Measurements from ENCODE around the gene ZNF660.
"Not testable (repeated sequence)": the region's sequence is repeated elsewhere in the genome, so short reads cannot be mapped to it uniquely, and the experiment has no call there.

Gene ZNF660

DNA sequence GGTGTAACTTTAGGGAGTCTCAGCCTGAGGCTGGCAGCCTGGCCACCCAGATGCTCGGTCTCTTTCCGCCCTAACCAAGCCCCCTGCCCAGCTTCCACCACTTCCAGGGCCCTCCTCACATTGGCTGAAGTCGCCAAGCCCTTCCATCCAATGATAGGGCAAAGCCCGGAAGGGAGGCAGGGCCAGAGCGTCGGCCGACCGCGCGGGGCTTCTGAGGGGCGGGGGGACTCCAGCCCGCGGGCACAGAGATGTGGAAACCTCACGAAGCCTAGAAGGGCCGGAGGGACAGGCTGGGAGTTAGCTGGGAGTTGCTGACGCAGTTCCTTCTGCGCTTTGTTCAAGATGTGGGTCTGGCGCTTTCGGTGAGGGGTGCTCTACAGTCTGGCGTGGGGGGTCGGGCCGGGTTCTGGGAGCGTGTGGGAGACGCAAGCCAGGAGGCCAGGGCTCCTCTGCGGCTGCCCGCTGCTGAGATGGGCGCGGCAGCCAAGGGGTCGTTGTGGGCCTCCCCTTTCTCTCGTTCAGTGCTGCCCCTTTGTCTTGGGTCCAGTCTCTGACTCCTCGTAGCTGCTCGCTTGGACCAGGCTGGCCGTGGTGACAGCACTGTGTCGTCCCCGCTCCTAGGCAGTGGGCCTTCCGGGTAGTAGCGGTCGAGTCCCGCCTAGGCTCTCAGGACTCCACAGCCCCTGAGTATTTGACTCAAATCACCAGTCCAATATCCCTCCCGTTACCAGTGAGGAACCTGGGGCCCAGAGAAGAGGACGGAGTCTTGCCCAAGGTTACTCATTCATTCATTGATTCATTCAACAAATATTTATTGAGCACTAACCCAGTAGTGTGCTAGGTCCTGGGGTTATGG lies at the start of gene ZNF660:
Gene ZNF660, plus strand, starts transcription at position 319 of the 856 bp plus-strand sequence. CDS start 9,230 bp downstream, outside the sequence.
- peak; percentile 91 for DNase-seq (ENCODE audit: low spot score)

DNA sequence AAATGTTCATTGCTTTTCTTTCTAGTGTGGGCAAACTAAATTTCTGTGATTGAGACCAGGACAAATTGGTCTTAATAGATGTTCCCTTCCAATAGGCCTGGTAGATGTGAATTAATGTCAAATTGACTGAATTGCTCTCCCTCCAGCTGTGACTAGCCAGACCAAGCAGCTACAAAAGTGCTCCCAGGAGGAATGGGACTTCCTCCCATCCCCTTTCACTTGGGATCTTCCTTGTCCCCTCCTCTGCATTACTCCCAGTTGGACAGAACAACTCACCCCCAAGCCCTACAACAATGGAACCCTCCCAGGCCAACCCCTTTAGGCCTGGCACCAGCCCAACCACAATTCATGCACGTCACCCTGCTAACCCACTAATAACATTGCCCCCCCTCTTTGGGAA lies 49.4 kb upstream of the ZNF660 start:
- no peak for DNase-seq (ENCODE audit: low spot score)

DNA sequence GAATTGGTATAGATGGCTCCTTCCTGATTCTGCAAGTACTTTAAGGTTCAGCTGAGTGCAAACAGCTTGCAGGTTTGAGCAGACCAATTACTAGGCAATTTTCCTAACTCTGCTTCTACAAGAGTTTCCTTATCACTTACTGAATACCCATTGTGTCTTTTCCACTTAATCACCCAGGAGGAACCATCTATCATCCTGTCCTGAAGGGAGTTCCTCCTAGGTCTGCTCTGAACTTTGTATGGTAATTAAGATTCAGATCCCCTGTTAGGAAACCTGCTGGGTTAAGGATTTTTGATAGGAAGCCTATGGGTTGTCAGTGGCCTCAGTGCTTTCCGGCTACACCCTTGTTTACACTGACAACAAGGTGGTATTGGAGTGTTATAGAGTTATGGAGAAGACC lies 40.0 kb upstream of the ZNF660 start:
- DNase-seq (ENCODE audit: low spot score), result not testable (repeated sequence)

DNA sequence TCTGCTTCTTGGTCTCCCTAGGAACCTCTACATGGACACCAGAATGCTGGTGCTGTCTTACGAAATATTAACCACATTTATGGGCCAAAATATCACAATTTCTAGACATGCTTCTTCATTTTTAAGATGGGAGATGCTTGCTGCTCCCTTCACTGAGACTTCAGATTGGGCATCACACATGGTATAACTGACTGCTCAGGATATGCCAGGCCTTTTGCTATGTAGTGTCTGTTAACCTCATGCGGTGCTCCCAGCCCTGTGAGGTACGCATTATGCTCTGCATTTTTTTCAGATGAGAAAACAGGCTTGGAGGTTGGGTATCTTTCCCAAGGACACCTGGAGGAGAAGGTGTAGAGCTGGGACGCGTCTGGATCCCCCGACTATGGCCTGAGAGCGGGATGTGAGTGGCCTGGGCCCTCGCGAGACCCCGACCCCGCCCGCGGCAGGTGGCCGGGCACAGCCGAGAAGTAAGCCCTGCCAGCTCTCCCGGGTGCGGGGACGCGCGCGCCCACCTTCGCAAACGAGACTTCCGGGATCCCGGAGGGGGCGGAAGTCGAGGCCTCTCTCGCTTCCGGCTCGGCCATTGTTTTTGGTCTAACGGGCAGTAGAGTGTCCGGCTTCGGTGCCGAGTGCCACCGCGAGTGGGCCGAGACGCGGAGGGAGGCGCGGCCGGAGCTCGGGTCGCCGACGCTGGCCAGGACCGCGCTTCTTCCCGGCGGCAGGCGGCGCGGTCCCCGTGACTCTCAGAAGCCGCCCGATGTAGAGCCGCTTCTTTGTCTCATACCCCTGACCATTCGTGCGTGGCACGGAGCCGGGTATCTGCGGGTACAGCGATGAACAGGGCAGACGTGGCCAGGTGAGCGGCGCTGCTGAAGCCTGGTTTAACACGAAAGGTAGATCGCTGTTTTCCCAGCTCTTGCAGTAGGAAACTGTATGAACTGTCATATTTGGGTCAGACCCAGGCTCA lies 29.9 kb upstream of the ZNF660 start, which contains the start of gene ZKSCAN7:
Gene ZKSCAN7, plus strand, starts transcription at position 568 of the 967 bp plus-strand sequence. CDS start 1,855 bp downstream, outside the sequence.
- DNase-seq (ENCODE audit: low spot score), result peak; percentile 82

DNA sequence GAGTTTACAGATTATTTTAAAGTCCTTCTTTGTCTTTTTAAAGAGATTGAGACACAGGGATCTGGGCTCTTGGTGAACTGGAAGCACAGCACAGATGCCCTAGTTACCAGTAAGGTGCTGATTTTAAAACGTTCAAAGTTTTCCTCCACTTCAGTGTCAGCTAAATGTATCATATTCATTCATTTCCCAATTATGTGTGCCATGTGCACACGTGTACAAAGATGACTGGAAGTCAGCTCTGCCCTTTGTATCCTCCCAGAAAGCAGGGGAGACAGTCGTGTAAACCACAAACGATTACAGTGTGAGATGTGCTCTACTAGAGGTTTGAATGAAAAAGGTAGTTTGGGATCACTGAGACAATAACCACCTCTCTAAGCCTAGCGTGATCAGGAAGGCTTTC lies 29.0 kb upstream of the ZNF660 start:
- no peak for DNase-seq (ENCODE audit: low spot score)

DNA sequence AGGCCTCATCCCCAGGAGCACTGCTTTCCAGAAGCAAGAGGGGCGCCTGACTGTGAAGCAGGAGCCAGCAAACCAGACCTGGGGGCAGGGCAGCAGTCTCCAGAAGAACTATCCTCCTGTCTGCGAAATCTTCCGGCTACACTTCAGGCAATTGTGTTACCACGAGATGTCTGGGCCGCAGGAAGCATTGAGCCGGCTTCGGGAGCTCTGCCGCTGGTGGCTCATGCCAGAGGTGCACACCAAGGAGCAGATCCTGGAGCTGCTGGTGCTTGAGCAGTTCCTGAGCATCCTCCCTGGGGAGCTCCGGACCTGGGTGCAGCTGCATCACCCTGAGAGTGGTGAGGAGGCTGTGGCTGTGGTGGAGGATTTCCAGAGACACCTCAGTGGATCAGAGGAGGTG lies 27.7 kb upstream of the ZNF660 start:
- DNase-seq (ENCODE audit: low spot score), result no peak

DNA sequence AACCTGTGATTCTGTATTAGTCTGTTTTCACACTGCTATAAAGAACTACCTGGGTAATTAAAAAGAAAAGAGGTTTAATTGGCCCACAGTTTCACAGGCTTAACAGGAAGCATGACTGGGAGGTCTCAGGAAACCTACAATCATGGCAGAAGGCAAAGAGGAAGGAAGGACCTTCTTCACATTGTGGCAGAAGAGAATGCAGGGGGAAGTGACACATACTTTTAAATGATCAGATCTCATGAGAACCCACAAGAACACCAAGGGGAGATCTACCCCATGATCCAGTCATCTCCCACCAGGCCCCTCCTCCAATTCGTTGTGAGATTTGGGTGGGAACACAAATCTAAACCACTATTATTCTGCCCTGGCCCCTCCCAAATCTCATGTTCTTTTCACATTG lies 23.7 kb upstream of the ZNF660 start:
- DNase-seq (ENCODE audit: low spot score), result no peak

DNA sequence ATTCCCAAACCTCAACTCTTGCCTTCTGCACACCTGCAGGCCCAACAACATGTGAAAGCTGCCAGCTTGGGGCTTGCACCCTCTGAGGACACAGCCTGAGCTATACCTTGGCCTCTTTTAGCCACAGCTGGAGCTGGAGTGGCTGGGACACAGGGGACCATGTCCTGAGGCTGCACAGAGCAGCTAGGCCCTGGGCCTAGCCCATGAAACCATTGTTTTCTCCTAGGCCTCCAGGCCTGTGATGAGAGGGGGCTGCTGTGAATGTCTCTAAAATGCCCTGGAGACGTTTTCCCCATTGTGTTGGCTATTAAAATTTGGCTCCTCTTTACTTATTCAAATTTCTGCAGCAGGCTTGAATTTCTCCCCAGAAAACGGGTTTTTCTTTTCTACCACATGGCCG lies 22.6 kb upstream of the ZNF660 start:
- DNase-seq (ENCODE audit: low spot score), result no peak

DNA sequence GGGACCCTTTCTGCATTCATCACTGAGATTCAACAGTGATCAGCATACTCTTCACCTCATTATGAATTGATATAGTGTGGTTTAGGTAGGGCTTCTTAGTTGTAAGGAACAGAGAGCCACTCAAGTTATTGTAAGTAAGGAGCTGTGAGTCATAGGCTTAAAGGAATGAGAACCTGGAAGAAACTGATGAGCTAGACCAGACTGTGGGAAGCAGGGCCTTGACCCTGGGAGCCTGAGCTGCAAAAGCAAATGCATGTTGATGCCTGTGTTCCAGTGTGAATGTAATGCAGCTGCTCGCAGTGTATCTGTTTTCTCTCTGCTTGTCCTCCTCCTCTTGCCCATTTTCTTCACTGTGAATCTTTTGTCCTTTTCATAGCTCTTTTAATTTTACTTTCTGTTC lies 16.2 kb upstream of the ZNF660 start:
- DNase-seq (ENCODE audit: low spot score), result no peak

DNA sequence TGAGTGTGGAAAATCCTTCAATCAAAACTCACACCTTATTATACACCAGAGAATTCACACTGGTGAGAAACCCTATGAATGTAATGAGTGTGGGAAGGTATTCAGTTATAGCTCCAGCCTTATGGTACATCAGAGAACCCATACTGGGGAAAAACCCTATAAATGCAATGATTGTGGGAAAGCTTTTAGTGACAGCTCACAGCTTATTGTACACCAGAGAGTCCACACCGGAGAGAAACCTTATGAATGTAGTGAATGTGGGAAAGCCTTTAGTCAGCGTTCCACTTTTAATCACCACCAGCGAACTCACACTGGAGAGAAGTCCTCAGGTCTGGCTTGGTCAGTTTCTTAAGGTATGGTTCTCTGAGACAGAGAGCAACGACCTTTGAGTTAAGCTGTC lies 13.7 kb upstream of the ZNF660 start:
- DNase-seq (ENCODE audit: low spot score), result no peak

DNA sequence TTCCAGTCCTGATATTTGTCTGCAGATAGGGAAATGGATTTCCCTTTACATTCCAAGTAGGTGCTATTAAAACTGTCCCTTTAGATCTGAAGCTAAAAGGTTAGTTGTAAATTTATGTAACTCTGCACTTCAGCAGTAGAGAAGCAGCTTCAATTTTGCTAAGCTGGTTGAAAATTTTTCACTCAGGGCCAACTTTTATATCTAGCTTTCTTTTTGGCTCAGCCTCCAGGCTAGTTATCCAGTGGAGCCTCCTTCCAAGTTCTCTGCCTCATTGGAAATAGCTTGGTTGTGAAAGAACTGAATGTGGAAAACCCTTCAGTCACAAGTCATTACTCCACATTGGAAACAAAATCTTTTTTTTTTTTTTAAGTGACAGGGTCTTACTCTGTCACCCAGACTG lies 8.2 kb upstream of the ZNF660 start:
- DNase-seq (ENCODE audit: low spot score), result no peak

DNA sequence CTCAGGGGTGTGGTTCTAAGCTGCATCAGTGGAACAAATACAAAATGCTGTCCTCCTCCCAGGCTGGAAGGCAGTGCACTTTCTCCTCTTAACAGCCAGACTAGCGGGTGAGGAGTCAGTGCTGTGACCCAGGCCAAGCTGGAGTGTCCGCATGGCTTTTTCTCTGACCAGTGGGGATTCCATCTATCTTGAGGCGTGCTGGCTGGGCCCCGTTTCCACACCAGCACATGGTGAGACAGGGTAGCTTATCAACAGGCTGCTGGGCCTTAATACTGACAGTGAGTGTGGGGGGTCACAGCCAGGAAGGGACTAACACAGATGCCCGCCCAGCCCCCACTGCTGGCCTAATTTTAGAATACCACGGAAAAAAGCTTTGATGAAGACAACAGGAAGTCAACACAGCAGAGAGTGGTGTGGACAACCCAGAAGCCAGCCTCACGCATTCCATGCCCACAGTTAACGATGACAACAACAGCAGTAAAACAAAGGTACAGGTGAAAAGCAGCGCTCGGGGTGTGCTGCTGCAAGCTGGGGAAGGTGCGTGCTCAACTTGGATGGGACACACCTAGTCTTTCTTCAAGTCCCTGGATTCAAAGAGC lies 7.3 kb upstream of the ZNF660 start:
- not testable (repeated sequence) for DNase-seq (ENCODE audit: low spot score)

DNA sequence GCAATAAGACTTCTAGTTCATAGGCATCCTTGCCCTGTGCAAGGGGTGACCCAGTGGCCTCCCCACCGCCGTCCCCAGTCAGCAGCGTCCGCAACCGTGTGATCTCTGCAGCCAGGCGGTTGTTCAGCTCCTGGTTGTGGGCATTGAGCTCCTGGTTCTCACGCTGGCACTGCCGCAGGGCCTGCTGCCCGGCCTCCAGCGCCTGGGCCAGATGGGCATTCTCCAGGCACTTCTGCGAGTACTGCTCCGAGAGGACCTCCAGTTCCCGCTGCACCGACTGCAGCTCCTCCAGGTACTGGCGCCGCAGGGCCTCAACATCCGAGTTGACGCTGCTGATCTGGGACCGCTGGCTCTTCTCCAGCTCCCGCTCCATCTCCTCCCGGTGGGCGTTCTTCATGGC lies 6.4 kb upstream of the ZNF660 start:
- DNase-seq (ENCODE audit: low spot score), result not testable (repeated sequence)

DNA sequence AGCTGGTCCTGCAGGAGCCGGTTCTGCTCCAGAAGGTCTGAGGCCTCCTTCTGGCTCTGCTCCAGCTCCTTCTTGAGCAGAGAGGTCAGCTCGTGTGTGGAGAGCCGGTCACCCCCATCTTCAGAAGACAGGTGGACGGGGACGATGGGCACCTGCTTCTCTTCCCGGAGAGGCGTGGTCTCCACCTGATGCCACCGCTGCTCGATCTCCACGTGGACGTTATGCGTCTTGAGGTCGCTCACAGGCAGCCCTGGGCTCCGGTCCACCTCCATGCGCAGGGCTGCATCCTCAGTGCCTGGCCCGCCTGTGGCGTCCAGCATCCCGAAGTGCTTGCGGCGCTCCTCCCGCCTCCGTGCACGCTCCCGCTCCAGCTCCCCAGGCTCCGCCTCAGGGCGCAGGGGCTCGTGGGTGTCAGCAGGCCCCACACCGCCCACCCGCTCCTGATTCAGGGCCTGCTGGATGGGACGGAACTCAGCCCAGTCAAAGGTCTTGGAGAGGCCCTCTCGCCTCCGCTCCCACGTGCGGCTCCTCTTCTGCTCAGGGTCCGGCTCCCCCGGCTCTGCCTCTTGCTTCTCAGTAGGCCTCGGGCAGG lies 5.7 kb upstream of the ZNF660 start:
- not testable (repeated sequence) for DNase-seq (ENCODE audit: low spot score)

DNA sequence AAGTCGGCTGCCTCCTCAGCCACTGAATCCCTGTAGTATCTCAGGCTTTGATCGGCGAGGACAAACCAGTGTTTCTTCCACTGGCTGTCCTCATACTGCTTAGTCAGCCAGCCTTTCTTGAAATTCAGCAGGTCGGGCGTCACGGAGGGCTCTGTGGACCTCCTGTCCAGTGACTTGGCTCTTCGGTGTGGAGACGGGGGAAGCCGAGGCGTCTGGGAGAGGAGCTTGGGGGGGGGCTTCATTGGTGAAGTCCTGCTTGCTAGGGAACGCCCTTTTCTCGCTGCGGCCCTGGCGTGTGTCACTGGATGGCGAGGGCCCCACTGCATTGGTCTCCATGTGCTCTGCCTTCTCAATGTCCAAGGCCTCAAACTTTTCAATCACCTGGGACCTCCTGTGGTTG lies 5.0 kb upstream of the ZNF660 start:
- not testable (repeated sequence) for DNase-seq (ENCODE audit: low spot score)

DNA sequence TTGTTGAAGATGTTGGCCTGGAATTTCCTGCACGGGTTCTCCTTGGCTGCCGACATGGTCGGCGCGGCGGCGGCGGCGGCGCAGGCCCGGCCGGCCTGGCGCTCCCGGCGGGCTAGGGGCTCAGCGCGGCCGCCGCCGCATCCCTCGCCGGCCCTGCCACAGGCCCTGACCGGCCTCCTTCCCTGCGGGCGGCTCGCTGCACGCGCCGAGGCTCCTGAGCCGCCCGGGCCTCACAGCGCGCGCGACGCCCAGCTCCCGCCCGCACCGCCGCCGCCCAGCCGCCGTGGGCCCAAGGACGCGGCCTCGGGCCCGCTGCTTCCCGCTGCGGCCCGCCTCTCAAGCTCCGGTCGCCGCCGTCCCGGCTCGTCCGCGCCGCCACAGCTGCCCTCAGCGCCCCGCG lies 3.8 kb upstream of the ZNF660 start:
- DNase-seq (ENCODE audit: low spot score), result not testable (repeated sequence)

DNA sequence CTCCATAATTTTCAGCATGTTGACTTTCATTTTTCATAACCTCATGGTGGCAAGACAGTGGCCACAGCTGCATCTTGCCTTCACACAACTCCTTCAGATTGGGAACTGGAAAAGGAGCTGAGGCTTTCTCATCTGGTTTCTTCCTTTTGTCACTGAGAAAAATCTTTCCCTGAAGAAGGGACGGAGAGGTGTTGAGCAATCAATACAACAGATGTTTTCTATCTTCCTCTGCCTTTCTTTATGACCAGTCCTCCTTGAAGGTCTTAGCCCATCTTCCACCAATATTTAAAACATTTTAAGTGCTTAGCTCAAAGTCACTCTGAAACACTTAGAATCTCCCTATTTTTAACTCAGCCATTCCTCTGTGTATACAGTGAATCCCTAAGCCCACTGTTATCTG lies 11.9 kb downstream of the ZNF660 start:
- no peak for DNase-seq (ENCODE audit: low spot score)

DNA sequence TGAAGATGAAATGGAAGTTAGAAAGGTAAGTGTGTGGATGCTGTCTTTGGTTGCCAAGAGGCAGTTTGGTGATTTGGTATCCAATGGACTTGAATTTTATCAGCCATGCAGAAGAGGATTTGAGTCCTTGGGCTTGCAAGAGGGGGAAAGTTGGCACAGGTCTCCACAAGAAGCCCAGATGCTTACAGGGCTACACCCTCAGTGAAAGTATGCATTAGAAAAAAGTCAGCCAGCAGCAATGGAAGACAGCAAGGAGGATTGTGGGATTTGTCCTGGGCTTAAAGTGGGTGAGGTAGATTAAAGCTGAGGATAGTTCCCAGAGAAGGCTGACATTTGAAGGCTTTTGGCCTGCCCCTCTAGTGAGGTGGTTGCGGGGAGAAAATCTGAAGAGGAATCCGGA lies 17.0 kb downstream of the ZNF660 start:
- no peak for DNase-seq (ENCODE audit: low spot score)

DNA sequence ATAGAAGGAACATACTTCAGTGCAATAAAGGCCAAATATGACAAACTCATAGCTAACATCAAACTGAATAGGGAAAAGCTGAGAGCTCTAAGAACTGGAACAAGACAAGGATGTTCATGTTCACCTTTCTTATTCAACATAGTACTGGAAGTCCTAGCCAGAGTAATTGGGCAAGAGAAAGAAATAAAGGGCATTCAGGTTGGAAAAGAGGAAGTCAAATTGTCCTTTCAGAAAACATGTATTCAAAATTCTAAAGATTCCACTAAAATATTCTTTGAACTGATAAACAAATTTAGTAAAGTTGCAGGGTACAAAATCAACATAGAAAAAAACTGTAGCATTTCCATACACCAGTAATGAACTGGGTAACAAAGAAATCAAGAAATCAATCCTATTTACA lies 27.9 kb downstream of the ZNF660 start:
- no peak for DNase-seq (ENCODE audit: low spot score)

DNA sequence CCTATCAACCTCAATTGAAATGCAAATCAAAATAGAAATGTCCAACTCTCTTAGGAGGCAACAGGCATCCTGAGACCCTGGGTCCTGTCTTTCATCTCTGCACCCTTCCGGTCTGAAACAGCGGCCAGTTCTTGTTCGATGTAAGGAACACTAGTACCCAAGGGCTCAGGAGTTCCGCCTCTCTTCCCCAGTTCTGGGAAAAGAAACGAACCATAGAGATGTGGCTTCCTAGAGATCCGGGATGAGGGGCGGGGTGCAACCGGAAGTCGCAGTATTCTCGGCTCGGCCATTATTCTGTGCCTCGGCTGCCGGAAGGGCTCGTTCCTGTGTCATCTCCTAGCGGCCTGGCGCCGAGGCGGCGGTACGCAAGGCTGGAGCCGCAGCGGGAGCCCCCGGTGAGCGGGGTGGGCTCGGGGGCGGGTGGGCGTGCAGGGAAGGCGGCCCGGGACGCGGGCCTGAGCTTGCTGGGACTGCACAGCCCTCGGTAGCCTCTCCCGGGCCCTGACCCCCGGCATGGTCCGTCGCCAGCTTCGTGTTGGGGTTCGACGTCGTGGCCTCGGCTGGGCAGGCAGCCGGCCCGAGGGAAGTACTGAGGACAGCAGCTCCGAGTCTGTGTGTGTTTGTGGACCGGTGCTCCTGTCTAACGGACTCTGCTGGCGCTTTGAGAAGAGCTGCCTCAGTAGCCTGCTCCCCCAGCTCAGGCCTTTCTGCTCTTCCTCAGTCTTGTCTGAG lies 40.2 kb downstream of the ZNF660 start, which contains the start of gene ZNF197:
Gene ZNF197, plus strand, starts transcription at position 288 of the 732 bp plus-strand sequence. CDS start 4,119 bp downstream, outside the sequence.
- peak; percentile 93 for DNase-seq (ENCODE audit: low spot score)

DNA sequence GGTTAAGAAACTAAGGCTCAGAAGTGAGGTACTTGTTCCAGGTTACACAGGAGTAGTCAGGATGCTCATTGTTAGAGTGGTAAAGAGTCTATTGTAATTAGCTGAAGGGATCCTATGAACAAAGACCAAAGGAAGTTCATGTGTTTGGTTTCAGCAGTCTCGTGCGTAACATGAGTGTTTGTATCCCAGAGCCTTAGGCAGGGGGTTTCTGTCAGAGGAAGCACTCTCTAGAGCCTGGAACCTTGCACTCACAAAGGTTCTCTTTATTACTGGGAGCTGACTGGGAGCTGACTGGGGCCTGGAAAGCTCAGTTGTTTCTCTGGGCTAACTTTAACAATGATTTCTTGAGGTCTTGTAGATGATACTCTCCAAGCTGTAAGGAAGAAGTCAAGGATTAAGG lies 44.0 kb downstream of the ZNF660 start:
- DNase-seq (ENCODE audit: low spot score), result no peak

Measured in ecto neural progenitor cell (in vitro differentiated cells).